Measurements from ENCODE around the gene DAAM2. TPM values are rescaled to one million over a fixed set of nuclear protein-coding genes. Genes with fewer than 3 reads are reported as not detected.

Gene DAAM2
- polyA plus RNA-seq, 1 of the 3 experiments (the other 2 are of a cell fraction), result 0.20 TPM

- H3K9ac ChIP-seq, result no peak overlapping the region
- ChIA-PET POLR2A (no interaction called here), CTCF (interaction anchor here (0.6 to 1.3 kb wide), 3 partner anchors 8 to 456 kb away, joined by 3 to 8 read pairs (median 3); no protein-coding TSS in a partner anchor)
- H3K4me3 ChIP-seq (ENCODE audit: low read depth in 2 of 2, low read length in 1 of 2), result no peak overlapping the region
- H3K9me2 ChIP-seq, result no peaks in the 10 kb centered on the region
- H3K27me3 ChIP-seq (ENCODE audit: insufficient read depth), result no peaks in the 10 kb centered on the region
- TF ChIP-seq TEAD4 (IDR thresholded peaks at IDR 0.05; ENCODE audit: borderline replicate concordance, insufficient read depth), result no peak
- TF ChIP-seq TAF1 (IDR thresholded peaks at IDR 0.05; ENCODE audit: borderline replicate concordance, low read depth, low read length), result no peak
- no peak for TF ChIP-seq ELF1 (IDR thresholded peaks at IDR 0.05)
- no peak for TF ChIP-seq MXI1 (IDR thresholded peaks at IDR 0.05; ENCODE audit: low read depth, low read length)
- no peak for TF ChIP-seq GABPA (IDR thresholded peaks at IDR 0.05; ENCODE audit: low read depth)
- TF ChIP-seq PBX3 (IDR thresholded peaks at IDR 0.05), result no peak
- no peak for TF ChIP-seq USF1 (IDR thresholded peaks at IDR 0.05; ENCODE audit: borderline replicate concordance, low read depth)
- TF ChIP-seq USF2 (IDR thresholded peaks at IDR 0.05; ENCODE audit: borderline replicate concordance, low read depth, low read length), result no peak
- TF ChIP-seq RAD21 (IDR thresholded peaks at IDR 0.05; ENCODE audit: low read length), result no peak
- TF ChIP-seq FOXM1 (IDR thresholded peaks at IDR 0.05; ENCODE audit: low read depth), result no peak
- no peak for TF ChIP-seq MEF2A (IDR thresholded peaks at IDR 0.05; ENCODE audit: borderline replicate concordance, low read depth)
- TF ChIP-seq CHD2 (IDR thresholded peaks at IDR 0.05; ENCODE audit: low read length, partially characterized antibody), result no peak
- no peak for TF ChIP-seq JUND (IDR thresholded peaks at IDR 0.05)
- TF ChIP-seq FOXJ3 (CRISPR knock-in tag; IDR thresholded peaks at IDR 0.05), result no peak
- TF ChIP-seq REST (IDR thresholded peaks at IDR 0.05; ENCODE audit: low read depth, low read length), result no peak
- no peak for TF ChIP-seq GATA2 (CRISPR knock-in tag; IDR thresholded peaks at IDR 0.05)
- TF ChIP-seq YY1 (IDR thresholded peaks at IDR 0.05; ENCODE audit: low read depth), result no peak
- no peak for TF ChIP-seq RCOR1 (IDR thresholded peaks at IDR 0.05; ENCODE audit: low read length)
- H2AFZ ChIP-seq (ENCODE audit: low read depth), result no peak overlapping the region
- no peaks in the 10 kb centered on the region for H3K36me3 ChIP-seq (replicated peaks in 1 of 2; ENCODE audit: control insufficient read depth in 1 of 2, insufficient read depth in 2 of 2, low read length in 1 of 2)
- WGBS (ENCODE audit: low lambda C conversion rate), result 80% methylated on average over 5 of the region's 5 CpGs
- no peak overlapping the region for H3K27ac ChIP-seq (ENCODE audit: low read depth in 2 of 2, low read length in 1 of 2)
- H3F3A ChIP-seq (replicated peaks; ENCODE audit: insufficient read depth), result no peaks in the 10 kb centered on the region
- H3K4me1 ChIP-seq (ENCODE audit: control insufficient read depth in 1 of 2, insufficient read depth in 2 of 2, low read depth in 1 of 2, low read length in 1 of 2), result peaks cover 0 to 6% of the 10 kb centered on the region in 2 experiments; a peak in 1 of 4 replicates
- H3K9me3 ChIP-seq, result no peaks in the 10 kb centered on the region
- DNase-seq, result no peak
- no peaks in the 10 kb centered on the region for H4K20me1 ChIP-seq (ENCODE audit: insufficient read depth)
- H3K79me2 ChIP-seq (ENCODE audit: insufficient read depth), result no peaks in the 10 kb centered on the region
- no peak overlapping the region for H3K4me2 ChIP-seq
Measured at GRCh38 chr6:39834866-39835265, 42.7 kb downstream of the DAAM2 start.
